Stimulated activated CD8-positive, alpha-beta memory T cell treated with anti-CD3 and anti-CD28 coated beads, Interleukin-12 subunit alpha, Interleukin-12 subunit beta, amount 100 ng/mL, for 4 hours (primary cell): Measurements from ENCODE around the gene TMEM269.
"Not testable (repeated sequence)": the region's sequence is repeated elsewhere in the genome, so short reads cannot be mapped to it uniquely, and the experiment has no call there.

Experiments
- DNase-seq: peaks from one replicate; pipeline ENCODE4 v3.0.0-alpha.2; 2020; ENCODE audit warnings: low read depth

The TMEM269 gene

GRCh38 chr1:42776502-42776901, 8.3 kb upstream of the TMEM269 start:
- DNase-seq: no peak

GRCh38 chr1:42777852-42778251, 6.9 kb upstream of the TMEM269 start:
- no peak for DNase-seq

- no peak for DNase-seq
Observed at GRCh38 chr1:42779725-42780124, 5.1 kb upstream of the TMEM269 start.

GRCh38 chr1:42780176-42780575, 4.6 kb upstream of the TMEM269 start:
- DNase-seq: no peak

- no peak for DNase-seq
Observed at GRCh38 chr1:42783092-42783491, 1.7 kb upstream of the TMEM269 start.

- DNase-seq: no peak
Observed at GRCh38 chr1:42784547-42784945, 245 bp upstream of the TMEM269 start.

GRCh38 chr1:42786097-42786496, 1.3 kb downstream of the TMEM269 start:
- DNase-seq: no peak

GRCh38 chr1:42788021-42788420, 3.2 kb downstream of the TMEM269 start:
- DNase-seq: no peak

GRCh38 chr1:42793824-42794223, 9.0 kb downstream of the TMEM269 start:
- no peak for DNase-seq

- DNase-seq: no peak
Observed at GRCh38 chr1:42797414-42797813, 12.6 kb downstream of the TMEM269 start.

- no peak for DNase-seq
Observed at GRCh38 chr1:42797979-42798378, 13.2 kb downstream of the TMEM269 start.

- DNase-seq: no peak
Observed at GRCh38 chr1:42801832-42802473, 17.2 kb downstream of the TMEM269 start.

GRCh38 chr1:42806171-42806570, 21.4 kb downstream of the TMEM269 start:
- DNase-seq: no peak

- no peak for DNase-seq
Observed at GRCh38 chr1:42806593-42806992, 21.8 kb downstream of the TMEM269 start.

- DNase-seq: no peak
Observed at GRCh38 chr1:42807056-42807668, 22.4 kb downstream of the TMEM269 start.

GRCh38 chr1:42814815-42815214, 30.0 kb downstream of the TMEM269 start:
- not testable (repeated sequence) for DNase-seq

GRCh38 chr1:42815941-42816584, 31.3 kb downstream of the TMEM269 start:
- DNase-seq: no peak

- DNase-seq: peak; percentile 93
Observed at GRCh38 chr1:42816585-42817439, 32.0 kb downstream of the TMEM269 start, which contains the start of the genes ERMAP and SVBP. ERMAP (plus strand) TSS chr1:42817122; CDS start chr1:42830449, 13,327 bp downstream. SVBP (minus strand) TSS chr1:42817397; CDS start chr1:42816544, 853 bp downstream.

- no peak for DNase-seq
Observed at GRCh38 chr1:42817440-42817767, 32.6 kb downstream of the TMEM269 start.

GRCh38 chr1:42817976-42818375, 33.2 kb downstream of the TMEM269 start:
- DNase-seq: no peak

GRCh38 chr1:42820813-42821212, 36.0 kb downstream of the TMEM269 start:
- DNase-seq: no peak

- no peak for DNase-seq
Observed at GRCh38 chr1:42821690-42822089, 36.9 kb downstream of the TMEM269 start.
